PFSK-1 (cell line): ENCODE data around the gene CD244.

ENCODE experiments used
- FOXP2 ChIP-seq: optimal IDR thresholded peaks from 2 replicates; pipeline ENCODE3; 2011; ENCODE audit warnings: borderline replicate concordance, control low read depth, inconsistent platforms; ENCODE audit not compliant: insufficient read depth; ENCODE audit errors: extremely low read length, extremely low read depth
- POLR2AphosphoS5 ChIP-seq: IDR thresholded peaks from 2 replicates; pipeline ENCODE4 v1.6.1; 2012; ENCODE audit warnings: low read depth, mild to moderate bottlenecking, control low read depth, low read length, moderate library complexity
- REST ChIP-seq, 2 experiments: IDR thresholded peaks; 2 replicates each; pipeline versions ENCODE4 v1.6.1 to v1.8.0; 2011 to 2012; ENCODE audit warnings: low read depth in 2 of 2, low read length in 2 of 2, control low read depth in 1 of 2, inconsistent platforms in 1 of 2, mild to moderate bottlenecking in 1 of 2, moderate library complexity in 1 of 2; ENCODE audit not compliant: insufficient read depth in 1 of 2

- TF ChIP-seq POLR2AphosphoS5 = no peak
- no peak for TF ChIP-seq REST (IDR thresholded peaks at IDR 0.05; ENCODE audit: insufficient read depth in 1 of 2, low read depth in 2 of 2, low read length in 2 of 2)
- TF ChIP-seq FOXP2 = no peak
Measured at GRCh38 chr1:160863061-160863773, 530 bp upstream of the CD244 start.
